ENCODE measurements around the gene BACH2. TPM values are rescaled to one million over a fixed set of nuclear protein-coding genes. Genes with fewer than 3 reads are reported as not detected.

The BACH2 gene
- total and polyA plus RNA-seq, 10 of the 15 experiments (the other 5 are each of a cell fraction or from before 2014, with no cell fraction given), result 0.03 to 0.28 (median 0.04) TPM; not detected in 3

DNA sequence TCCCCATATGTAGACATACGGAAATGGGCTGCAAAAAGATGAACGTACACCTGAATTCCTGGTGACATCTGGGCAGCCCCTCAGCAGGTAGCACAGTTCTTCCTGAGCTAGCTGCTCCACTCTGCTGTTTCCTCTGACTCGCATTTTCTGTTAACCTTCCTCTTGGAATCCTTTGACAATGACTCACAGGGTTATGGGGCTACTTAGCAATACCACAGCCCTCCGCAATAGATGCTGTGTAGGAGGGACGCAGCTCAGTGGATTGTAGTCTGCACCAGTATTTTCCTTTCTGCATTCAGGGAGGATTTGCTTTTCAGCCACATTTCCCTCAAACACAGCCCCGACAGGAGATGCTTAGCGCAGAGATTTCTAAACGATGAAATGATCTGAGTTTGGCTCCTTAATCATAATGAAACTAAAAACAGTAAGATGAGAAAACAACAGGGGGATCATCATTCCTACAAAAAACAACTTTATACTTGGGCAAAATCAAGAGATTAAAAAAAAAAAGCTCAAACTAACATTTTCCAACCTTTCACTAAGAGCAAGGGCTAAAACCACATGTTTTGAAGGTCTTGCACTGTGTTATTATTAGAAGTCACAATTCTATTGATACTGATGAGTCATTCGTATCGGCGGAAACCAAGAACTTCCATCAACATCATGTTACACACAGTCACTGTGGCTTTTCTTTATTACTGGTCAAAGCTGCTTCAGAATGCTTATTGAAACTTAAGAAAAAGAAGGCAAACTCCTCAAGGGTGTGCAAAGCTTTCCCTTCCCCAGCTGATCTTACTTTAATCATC is 12.2 kb downstream of the BACH2 start (continued):
- TF ChIP-seq, protein P1, sequence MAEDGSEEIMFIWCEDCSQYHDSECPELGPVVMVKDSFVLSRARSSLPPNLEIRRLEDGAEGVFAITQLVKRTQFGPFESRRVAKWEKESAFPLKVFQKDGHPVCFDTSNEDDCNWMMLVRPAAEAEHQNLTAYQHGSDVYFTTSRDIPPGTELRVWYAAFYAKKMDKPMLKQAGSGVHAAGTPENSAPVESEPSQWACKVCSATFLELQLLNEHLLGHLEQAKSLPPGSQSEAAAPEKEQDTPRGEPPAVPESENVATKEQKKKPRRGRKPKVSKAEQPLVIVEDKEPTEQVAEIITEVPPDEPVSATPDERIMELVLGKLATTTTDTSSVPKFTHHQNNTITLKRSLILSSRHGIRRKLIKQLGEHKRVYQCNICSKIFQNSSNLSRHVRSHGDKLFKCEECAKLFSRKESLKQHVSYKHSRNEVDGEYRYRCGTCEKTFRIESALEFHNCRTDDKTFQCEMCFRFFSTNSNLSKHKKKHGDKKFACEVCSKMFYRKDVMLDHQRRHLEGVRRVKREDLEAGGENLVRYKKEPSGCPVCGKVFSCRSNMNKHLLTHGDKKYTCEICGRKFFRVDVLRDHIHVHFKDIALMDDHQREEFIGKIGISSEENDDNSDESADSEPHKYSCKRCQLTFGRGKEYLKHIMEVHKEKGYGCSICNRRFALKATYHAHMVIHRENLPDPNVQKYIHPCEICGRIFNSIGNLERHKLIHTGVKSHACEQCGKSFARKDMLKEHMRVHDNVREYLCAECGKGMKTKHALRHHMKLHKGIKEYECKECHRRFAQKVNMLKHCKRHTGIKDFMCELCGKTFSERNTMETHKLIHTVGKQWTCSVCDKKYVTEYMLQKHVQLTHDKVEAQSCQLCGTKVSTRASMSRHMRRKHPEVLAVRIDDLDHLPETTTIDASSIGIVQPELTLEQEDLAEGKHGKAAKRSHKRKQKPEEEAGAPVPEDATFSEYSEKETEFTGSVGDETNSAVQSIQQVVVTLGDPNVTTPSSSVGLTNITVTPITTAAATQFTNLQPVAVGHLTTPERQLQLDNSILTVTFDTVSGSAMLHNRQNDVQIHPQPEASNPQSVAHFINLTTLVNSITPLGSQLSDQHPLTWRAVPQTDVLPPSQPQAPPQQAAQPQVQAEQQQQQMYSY (CRISPR knock-in tag; IDR thresholded peaks at IDR 0.05), result no peak
- no peak for TF ChIP-seq ZNF207 (IDR thresholded peaks at IDR 0.05; ENCODE audit: borderline replicate concordance)
- TF ChIP-seq NR2F1 (conservative IDR thresholded peaks at IDR 0.05), result peak; percentile 77; the same call in 1 of the 2 replicates
- TF ChIP-seq RFX5 (IDR thresholded peaks at IDR 0.05; ENCODE audit: low read depth, low read length), result no peak
- TF ChIP-seq, protein P2, sequence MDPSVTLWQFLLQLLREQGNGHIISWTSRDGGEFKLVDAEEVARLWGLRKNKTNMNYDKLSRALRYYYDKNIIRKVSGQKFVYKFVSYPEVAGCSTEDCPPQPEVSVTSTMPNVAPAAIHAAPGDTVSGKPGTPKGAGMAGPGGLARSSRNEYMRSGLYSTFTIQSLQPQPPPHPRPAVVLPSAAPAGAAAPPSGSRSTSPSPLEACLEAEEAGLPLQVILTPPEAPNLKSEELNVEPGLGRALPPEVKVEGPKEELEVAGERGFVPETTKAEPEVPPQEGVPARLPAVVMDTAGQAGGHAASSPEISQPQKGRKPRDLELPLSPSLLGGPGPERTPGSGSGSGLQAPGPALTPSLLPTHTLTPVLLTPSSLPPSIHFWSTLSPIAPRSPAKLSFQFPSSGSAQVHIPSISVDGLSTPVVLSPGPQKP (IDR thresholded peaks at IDR 0.05; ENCODE audit: low read depth, low read length), result no peak
- peak; percentile 98; the same call in 1 of the 2 replicates for TF ChIP-seq ASH2L (IDR thresholded peaks at IDR 0.05; ENCODE audit: borderline replicate concordance, low read depth)
- no peak for TF ChIP-seq CEBPZ (IDR thresholded peaks at IDR 0.05; ENCODE audit: low read depth, low read length)
- TF ChIP-seq NRF1 (conservative IDR thresholded peaks at IDR 0.05; ENCODE audit: low read depth, low read length), result no peak
- peak in 1 of 2 experiments; percentile 94; a peak in 2 of 4 replicates for TF ChIP-seq CEBPB (IDR thresholded peaks at IDR 0.05; ENCODE audit: borderline replicate concordance in 1 of 2, low read depth in 2 of 2, low read length in 2 of 2)
- TF ChIP-seq PAX8 (IDR thresholded peaks at IDR 0.05), result no peak
- TF ChIP-seq NFYB (IDR thresholded peaks at IDR 0.05; ENCODE audit: insufficient read depth, low read depth, low read length), result no peak
- TF ChIP-seq TCF12 (IDR thresholded peaks at IDR 0.05; ENCODE audit: low read depth, low read length), result 0 out of 2 replicates have a peak, but pooled peaks have one; percentile 29
- TF ChIP-seq BCL3 (IDR thresholded peaks at IDR 0.05; ENCODE audit: borderline replicate concordance, insufficient read depth, low read depth, low read length, poor library complexity, severe bottlenecking), result no peak
- peak; percentile 55; the same call in 1 of the 3 replicates for TF ChIP-seq POU2F2 (IDR thresholded peaks at IDR 0.05; ENCODE audit: borderline replicate concordance, low read depth, low read length)
- peak; percentile 96 for TF ChIP-seq MEF2A (IDR thresholded peaks at IDR 0.05; ENCODE audit: insufficient read depth, low read depth, low read length)
- TF ChIP-seq TCF3 (IDR thresholded peaks at IDR 0.05; ENCODE audit: borderline replicate concordance, insufficient read depth, low read depth, low read length), result 0 out of 2 replicates have a peak, but pooled peaks have one; percentile 44
- no peak for TF ChIP-seq FOXK2 (IDR thresholded peaks at IDR 0.05)
- no peak for TF ChIP-seq NFYA (IDR thresholded peaks at IDR 0.05; ENCODE audit: borderline replicate concordance, low read depth, low read length)
- no peak for TF ChIP-seq NR2C2 (IDR thresholded peaks at IDR 0.05; ENCODE audit: borderline replicate concordance, control insufficient read depth, insufficient read length, low read depth)
